ENCODE data around the gene CKB.
"Not testable (repeated sequence)": the region's sequence is repeated elsewhere in the genome, so short reads cannot be mapped to it uniquely, and the experiment has no call there.

CKB gene

GRCh38 chr14:103512180-103512579 lies 10.4 kb downstream of the CKB start:
- DNase-seq (ENCODE audit: low read depth), result not testable (repeated sequence)

DNA sequence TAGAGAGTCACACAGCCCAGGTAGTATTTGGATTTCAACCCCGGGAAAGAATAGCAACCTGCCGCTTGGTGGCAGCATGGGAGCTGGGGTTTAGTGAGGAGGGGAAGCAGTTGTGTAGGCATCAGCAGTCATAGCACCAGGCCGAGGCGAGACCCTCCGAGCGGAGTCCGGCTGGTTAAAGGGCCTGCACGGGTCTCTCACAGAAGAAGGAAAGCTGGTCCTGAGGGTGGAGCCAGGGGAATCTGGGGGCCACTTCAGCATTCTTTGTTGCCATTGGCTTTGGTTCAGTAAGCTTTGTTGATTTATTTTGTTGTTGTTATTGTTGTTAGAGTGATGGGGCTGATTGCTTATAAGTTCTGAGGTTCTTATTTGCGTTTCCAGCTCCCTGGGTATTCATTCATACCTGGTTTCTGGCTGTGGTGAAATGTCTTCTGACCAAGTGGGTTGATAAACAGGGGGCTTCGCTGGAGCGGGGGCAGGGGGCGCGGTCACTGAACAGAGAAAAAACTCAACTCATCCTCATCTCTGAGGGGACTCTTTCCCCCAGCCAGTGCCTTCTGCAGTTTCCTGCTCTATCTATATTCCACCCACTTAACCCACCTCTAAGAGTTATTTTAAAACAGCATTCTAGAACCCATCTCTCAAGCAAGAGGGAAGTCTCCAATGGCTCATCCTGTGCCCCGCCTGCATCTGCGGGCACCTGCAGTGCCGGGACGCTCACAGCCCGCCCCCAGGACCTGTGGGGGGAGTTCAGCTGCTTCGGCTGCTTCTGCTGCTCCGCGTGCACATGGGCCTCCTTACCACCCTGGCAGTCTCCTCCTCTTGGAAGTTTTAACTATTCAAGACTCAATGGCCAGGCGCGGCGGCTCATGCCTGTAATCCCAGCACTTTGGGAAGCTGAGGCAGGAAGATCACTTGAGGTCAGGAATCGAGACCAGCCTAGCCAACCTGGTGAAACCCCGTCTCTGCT lies 11.6 kb downstream of the CKB start:
- DNase-seq (ENCODE audit: low read depth), result no peak

- DNase-seq (ENCODE audit: low read depth), result no peak
Measured at GRCh38 chr14:103509864-103510723, 12.5 kb downstream of the CKB start.

DNA sequence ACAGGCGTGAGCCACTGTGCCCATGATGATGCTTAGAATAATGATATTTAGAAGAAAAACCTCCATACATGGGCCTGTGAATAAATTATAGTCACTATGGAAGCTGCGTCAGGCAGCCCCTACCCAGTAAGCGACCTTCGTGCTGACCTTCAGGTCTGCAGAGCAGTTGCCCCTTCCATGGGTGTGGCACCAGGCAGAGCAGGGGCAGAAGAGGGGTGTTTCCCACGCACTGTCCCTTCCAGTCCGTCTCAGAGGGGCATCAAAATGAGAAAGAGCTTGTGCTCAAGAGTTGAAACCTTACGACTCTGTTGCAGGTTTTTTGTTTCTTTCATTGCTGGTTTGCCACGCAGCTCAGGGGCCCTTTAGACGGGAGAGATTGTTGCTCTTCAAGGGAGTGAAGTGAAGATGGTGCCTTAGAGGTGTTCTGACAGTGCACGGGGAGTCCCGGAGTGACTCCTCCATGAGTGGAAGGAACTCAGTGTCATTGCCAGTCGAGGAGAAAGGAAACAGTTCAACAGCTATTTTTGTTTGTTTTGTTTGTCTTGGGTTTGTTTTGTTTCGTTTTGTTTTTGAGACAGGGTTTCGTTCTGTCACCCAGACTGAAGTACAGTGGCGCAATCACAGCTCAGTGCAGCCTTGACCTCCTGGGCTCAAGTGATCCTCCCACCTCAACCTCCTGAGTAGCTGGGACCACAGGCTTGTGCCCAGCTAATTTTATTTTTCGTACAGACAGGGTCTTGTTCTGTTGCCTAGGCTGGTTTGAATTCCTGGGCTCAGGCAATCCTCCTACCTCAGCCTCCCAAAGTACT lies 13.9 kb downstream of the CKB start:
- no peak for DNase-seq (ENCODE audit: low read depth)

GRCh38 chr14:103507751-103508150 lies 14.9 kb downstream of the CKB start:
- DNase-seq (ENCODE audit: low read depth), result no peak

DNA sequence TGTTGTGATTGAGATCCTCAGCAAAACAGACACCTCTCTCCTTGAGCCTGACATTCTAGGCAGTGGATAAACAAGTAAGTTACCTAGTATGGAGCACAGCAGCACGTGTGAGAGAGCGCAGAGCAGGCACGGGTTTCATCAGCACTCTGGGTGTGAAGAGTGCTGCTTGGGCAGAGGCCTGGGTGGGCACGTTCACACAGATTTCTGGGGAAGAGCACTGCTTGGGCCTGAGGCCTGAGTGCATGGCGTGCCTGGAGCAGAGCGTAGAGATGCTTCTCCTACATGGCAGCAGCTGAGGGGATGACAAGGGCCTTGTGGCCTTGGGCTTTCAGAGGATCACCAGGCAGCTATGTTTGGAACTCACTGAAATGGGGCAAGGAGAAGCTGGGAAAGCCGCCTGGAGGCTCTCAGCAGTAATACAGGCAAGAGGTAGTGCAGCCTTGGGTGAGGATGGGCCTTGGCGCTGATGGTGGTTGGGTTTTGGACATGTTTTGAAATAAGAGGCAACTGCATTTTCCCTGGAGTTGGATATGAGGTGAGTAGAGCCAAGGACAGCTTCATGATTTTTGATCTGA lies 17.6 kb downstream of the CKB start:
- no peak for DNase-seq (ENCODE audit: low read depth)

GRCh38 chr14:103503296-103503695 lies 19.3 kb downstream of the CKB start:
- DNase-seq (ENCODE audit: low read depth), result no peak

DNA sequence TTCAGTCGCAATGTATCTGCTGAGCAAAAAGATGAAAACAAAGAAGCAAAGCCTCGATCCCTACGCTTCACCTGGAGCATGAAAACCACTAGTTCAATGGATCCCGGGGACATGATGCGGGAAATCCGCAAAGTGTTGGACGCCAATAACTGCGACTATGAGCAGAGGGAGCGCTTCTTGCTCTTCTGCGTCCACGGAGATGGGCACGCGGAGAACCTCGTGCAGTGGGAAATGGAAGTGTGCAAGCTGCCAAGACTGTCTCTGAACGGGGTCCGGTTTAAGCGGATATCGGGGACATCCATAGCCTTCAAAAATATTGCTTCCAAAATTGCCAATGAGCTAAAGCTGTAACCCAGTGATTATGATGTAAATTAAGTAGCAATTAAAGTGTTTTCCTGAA lies 19.8 kb downstream of the CKB start:
- DNase-seq (ENCODE audit: low read depth), result no peak

DNA sequence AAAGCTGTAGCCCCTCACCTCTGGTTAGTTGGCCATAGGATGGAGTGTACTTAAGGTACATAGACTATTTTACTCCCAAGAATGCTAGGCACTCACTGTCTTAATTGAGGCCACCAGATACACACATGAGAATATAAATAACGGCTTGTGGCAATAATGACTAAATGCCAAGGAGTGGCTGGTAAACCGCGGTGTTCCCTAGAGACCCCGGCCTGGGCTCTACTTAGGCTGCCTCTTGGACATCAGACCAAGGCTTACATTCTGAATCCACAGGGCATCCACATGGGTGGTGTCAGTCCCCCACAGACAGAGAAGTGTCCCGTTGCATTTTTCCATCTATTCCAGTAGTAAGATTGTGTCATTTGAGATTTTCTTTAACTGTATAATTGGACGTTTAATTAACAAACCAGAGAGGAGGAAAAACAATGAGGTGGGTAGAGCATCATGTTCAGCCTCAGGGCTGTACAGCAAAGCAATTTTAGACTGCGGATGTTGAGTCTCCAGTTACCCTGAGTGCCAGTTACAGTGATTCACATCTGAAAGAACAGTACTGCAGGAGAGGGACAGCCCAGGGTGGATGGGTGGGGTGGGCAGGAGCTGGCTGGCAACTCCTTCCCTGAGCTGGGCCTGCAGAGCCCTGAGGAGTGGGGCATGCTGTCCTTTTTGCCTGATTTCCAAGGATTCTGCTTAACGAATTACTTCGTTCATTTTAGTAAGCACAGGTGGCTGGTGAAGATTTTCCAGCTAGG lies 20.5 kb downstream of the CKB start:
- DNase-seq (ENCODE audit: low read depth), result no peak

- DNase-seq (ENCODE audit: low read depth), result no peak
Measured at GRCh38 chr14:103501041-103501870, 21.4 kb downstream of the CKB start.

- peak; percentile 69 for DNase-seq (ENCODE audit: low read depth)
Measured at GRCh38 chr14:103500148-103500990, 22.3 kb downstream of the CKB start.

DNA sequence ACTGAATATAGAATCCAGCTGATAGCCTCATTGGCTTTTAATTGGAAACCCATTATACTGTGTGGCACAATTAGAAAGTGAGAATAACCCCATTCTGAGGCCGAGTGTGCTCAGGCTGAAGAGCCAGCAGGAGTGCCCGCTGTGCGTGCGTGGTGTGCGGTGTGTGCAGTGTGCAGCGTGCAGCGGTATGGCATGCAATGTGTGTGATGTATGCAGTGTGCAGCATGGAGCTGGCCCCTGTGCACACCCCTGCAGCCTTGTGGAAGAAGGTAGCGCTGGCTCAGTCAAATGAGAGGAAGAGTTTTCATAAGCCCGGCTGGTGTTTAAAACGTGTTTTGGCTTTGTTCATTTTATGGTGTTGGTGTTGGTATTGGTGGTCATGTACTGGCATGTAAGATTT lies 22.9 kb downstream of the CKB start:
- DNase-seq (ENCODE audit: low read depth), result no peak

DNA sequence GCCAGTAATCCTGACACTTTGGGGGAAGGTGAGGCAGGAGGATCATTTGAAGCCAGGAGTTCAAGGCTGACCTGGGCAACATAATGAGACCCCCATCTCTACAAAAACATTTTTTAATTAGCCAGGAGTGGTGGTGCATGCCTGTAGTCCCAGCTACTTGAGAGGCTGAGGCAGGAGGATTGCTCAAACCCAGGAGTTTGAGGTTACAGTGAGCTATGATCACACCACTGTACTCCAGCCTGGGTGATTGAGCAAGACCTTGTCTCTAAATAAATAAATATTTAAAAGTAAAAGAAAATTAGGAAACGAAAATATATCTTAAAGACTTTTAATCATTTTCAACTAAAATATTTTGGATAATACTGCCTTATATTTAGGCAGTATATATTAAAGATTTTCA lies 25.9 kb downstream of the CKB start:
- DNase-seq (ENCODE audit: low read depth), result no peak

DNA sequence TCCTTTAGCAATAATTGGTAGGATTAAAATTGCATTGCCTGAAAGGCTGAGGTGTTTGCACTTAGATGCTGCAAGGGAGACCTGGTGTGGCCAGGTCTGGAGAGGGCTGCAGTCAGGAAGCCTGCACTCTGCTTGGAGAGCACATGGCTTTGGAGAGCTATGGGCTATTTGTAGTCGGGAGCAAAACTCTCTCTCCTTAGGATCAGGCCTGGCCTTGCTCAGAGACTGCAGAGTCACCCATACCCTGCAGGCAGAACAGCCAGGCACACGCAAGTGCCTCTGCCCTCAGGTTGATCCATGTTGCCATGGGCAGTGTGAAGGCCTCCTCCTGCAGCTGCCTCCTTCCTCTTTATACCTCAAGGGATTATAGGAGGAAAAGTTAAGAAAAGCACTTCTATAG lies 26.8 kb downstream of the CKB start:
- no peak for DNase-seq (ENCODE audit: low read depth)

GRCh38 chr14:103492156-103492925 lies 30.3 kb downstream of the CKB start:
- DNase-seq (ENCODE audit: low read depth), result no peak

DNA sequence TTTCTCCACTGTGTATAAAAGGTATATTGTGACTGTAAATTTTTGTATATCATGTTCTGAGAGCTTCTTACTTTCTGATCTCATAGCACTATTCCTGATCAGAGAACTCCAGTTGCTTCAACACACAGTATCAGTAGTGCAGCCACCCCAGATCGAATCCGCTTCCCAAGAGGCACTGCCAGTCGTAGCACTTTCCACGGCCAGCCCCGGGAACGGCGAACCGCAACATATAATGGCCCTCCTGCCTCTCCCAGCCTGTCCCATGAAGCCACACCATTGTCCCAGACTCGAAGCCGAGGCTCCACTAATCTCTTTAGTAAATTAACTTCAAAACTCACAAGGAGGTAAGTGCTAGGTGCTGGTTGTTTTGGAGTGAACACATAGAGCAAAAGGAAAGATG lies 30.9 kb downstream of the CKB start:
- DNase-seq (ENCODE audit: low read depth), result no peak

- DNase-seq (ENCODE audit: low read depth), result no peak
Measured at GRCh38 chr14:103489621-103490020, 33.0 kb downstream of the CKB start.

- DNase-seq (ENCODE audit: low read depth), result no peak
Measured at GRCh38 chr14:103488960-103489359, 33.7 kb downstream of the CKB start.
